Stimulated activated CD8-positive, alpha-beta memory T cell treated with anti-CD3 and anti-CD28 coated beads, Interleukin-12 subunit alpha, Interleukin-12 subunit beta, amount 100 ng/mL, for 4 hours (primary cell): ENCODE measurements around the gene ZKSCAN3.
"Not testable (repeated sequence)": the region's sequence is repeated elsewhere in the genome, so short reads cannot be mapped to it uniquely, and the experiment has no call there.

Experiments
- DNase-seq: peaks from one replicate; pipeline ENCODE4 v3.0.0-alpha.2; 2020; ENCODE audit warnings: low read depth

The ZKSCAN3 gene

GRCh38 chr6:28343898-28344677 lies 5.7 kb upstream of the ZKSCAN3 start:
- no peak for DNase-seq

DNA sequence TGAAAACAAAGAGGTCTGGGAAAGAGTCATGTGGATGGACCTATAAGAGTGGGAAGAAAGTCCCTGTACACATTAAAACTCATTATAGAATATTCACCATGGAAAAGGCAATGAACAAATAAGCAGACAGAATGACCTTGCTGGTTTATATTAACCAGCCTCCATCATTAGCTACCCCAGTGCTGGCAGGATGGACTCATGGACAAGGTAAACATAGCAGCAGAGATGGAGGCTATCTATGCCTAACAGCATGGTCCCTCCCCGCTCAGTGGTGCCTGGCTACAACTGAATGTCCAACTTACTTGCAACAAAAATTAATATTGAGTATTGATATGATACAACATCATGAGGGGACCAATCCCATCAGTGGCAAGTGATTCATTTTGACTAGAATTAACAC lies 4.5 kb upstream of the ZKSCAN3 start:
- no peak for DNase-seq

DNA sequence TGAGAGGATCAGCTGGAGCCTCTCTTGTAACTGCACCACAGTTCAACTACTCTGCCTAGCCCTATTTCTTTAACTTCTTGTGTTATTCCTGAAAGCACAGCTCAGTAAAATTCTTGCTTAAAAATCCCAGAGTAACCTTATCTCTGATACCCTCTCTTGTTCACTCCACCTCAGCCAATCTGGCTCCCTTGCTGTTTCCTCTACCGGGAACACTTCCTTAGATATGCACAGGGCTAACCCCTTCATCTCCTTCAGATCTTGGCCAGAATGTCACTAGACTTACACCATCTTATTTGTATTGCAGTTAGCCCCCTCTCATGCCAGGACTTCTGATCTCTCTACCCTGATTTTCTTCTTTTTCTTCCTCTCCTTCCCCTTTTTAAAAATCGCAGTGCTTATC lies 2.6 kb upstream of the ZKSCAN3 start:
- no peak for DNase-seq

DNA sequence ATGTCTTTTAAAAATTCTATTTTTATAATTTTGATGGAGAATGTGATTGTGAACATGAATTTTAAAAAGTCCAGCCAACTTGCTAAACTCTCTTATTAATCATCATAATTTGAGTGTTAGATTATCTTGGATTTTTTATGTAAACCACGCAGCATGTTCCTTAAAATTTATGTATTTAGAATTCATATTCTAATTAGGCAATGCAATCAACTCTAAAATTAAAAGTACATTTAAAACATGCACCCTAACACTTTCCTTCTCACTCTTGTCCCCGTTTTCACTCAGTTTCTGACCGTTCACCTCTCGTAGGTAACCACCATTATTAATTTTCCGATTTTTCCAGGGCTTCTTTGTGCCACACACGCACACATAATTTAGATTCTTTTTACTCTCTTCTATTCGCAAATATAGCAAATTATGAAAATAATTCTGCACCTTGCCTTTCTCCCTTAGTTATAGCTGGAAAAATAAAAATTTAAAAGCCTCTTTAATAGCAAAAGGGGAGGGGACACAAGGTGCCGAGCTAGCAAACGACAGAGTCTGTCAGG lies 329 bp upstream of the ZKSCAN3 start:
- no peak for DNase-seq

GRCh38 chr6:28351087-28351486 lies 1.3 kb downstream of the ZKSCAN3 start:
- DNase-seq: no peak

GRCh38 chr6:28351493-28351925 lies 1.8 kb downstream of the ZKSCAN3 start:
- no peak for DNase-seq

DNA sequence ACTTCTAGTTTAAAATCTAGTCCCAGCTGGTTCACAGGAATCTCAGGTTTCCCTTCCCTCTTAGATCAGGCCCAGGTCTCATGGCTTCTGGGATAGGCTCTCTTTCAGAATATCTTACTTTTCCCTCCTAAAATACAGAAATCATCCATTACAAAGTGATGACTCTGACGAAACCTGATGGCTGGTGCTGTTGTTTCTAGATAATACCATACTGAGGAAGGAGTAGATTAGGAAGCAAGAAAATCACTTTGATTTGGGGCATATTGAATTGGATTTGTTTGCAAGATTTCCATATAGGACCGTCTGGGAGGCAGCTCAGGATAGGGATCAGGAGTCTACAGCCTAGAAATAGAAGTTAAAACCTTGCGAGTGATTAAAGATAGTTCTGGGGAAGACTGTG lies 3.6 kb downstream of the ZKSCAN3 start:
- no peak for DNase-seq

DNA sequence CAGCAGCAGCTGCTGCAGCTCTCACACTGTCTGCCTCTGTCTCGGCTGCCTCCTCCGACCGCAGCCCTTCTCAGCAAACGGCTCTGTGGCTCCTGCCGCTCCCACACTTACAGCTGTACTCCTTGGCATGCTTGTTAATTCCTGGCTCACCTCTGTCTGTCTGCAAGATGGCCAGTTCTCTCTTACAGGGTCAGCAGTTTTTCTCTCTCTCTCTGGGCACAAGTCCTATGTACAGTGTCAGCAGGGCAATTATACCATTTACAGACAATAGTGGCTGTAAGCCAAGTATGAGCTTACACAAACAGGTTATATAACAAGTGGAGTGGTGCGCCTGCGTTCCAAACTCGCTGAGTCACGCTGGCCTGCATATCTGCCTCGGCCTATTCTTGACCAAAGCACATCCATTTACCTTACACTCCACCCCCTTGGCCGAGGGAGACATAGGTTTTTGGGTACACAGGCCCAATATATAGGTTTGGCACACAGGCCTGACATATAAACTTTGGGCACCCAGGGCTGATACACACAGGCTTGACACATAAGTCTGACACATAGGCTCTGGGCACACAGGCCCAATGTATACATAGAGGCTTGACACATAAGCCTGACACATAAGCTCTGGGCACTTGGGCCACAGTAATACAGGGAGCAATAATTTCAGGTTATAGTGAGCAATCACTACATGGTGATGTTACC lies 4.4 kb downstream of the ZKSCAN3 start:
- DNase-seq: no peak

- DNase-seq: no peak
Observed at GRCh38 chr6:28354688-28355554, 5.2 kb downstream of the ZKSCAN3 start.

DNA sequence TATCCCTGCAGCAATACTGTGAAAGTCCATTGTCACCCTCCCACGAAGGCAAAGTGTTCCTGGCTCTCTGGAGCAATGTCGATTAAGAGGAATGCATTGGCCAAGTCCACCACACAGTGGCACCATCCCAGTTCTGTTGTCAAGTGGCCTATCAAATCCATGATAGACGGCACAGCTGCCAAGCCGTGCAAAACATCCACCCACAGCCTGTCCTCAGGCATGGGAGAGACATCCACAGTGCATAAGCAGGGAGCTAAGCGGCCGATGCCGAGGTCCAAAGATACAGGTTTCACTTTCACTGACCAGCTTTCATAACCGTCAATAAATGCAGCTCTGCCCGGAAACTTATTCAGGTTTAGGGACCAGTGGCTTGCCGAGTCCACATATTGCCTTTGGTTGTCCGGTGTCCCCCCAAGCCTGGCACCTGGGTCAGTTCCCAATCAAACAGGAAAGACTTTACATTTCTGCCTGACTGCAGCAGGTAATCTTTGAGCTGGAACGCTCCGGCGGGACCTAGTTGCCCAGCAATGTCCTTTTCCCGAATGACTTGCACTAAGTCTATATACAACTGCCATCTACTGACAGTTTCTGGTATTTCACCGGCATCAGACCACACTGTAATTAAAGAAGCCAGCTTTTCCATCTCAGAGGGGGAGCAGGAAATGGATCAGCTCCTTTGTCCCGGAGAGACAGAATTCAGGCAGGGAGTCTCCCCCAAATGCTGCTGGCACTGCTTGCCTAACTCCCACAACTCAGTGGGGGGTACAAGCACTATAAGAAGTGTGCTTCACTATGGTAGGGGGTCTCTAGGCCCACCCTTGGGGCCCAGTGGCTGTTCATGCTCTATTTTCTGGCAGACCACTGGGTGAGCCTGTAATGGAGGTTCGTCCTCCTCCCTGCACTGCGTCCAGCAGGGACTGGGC lies 6.3 kb downstream of the ZKSCAN3 start:
- no peak for DNase-seq

DNA sequence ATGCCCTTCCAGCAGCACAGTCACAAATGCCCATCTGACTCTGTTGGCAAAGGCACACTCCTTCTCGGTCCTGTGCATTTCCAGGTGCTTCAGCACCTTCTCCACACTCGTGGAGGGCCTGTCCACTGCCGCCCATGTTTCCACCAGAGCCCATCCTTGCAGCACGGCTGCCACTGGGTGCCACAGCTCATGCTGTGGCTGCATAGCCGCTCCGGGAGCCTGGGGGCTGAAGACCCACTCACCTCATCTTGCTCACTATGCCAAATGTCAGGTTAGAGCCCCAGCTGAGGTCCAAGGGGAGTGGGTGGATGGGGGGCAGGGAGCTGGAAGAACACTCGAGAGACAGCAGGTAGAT lies 6.9 kb downstream of the ZKSCAN3 start:
- no peak for DNase-seq

DNA sequence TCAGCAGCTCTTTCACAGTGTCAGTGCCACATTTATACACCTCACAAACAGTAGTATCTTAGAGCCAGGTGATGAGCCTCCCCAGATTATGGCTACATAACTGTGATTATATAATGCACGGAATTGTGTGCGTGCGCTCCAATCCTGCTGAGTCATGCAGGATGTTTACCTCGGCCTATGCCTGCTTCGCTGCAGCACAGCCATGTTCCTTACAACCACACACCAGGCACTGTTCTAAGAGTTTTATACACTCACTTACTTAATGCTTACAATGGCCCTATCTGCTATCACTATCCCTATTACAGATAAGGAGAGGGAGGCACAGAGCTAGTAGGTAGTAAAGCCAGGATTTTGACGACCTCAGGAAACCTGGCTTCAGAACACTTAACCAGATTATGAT lies 7.3 kb downstream of the ZKSCAN3 start:
- no peak for DNase-seq

- DNase-seq: not testable (repeated sequence)
Observed at GRCh38 chr6:28359562-28359961, 9.8 kb downstream of the ZKSCAN3 start.

DNA sequence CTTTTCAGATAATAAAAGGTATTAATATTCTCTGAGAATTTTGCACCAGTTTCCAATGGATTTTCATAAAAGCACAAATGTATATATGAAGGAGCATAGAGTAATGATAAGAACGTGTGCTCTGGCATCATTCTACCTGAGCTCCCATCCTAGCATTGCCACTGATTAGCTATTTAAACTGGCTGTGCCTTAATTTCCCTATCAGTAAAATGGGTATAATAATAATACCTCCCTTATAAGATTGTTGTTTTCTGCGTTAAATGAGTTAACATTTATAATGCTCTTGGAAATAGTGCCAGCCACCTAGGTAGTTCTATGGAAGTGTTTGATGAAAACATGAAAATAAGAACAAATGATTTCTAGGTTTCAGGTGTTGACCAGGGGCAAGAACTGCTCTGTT lies 11.2 kb downstream of the ZKSCAN3 start:
- no peak for DNase-seq

- DNase-seq: not testable (repeated sequence)
Observed at GRCh38 chr6:28365590-28365989, 15.8 kb downstream of the ZKSCAN3 start.

GRCh38 chr6:28368522-28368921 lies 18.8 kb downstream of the ZKSCAN3 start:
- no peak for DNase-seq

GRCh38 chr6:28369463-28369862 lies 19.7 kb downstream of the ZKSCAN3 start:
- DNase-seq: no peak

- no peak for DNase-seq
Observed at GRCh38 chr6:28370440-28370839, 20.7 kb downstream of the ZKSCAN3 start.

DNA sequence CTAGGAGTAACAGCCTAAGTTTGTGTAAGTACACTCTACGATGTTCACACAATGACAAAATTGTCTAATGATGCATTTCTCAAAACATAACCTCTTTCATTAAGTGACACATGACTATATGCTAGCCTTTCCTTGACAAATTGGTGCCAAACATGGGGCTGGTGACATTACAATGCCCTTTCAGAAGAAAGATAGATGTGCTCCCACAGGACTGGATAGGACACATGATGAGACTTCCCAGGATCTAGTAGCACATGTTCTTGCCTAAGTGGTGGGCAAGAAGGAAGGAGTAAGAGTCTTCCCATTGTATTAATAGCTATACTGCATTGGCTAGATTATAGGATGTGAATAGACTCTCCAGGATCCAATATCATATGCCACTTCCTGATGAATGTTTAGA lies 21.5 kb downstream of the ZKSCAN3 start:
- no peak for DNase-seq

- no peak for DNase-seq
Observed at GRCh38 chr6:28371706-28372451, 22.1 kb downstream of the ZKSCAN3 start.

DNA sequence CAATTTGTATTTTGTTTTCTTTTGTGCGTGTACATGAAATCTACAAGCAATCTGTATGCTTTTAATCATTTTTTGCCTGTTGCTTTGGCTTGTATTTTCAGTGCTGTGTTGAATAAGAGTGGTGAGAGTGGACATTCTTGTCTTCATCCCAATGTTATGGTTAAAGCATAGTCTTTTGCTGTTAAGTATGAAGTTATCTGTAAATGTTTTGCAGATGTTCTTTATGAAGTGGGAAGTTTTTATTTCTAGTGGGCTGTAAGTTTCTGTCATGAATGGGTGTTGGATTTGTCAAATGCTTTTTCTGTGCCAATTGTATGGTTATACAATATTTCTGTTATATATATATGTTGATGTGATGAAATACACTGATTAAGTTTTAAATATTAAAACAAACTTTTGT lies 24.2 kb downstream of the ZKSCAN3 start:
- DNase-seq: no peak
